ENCODE results near the gene ABRAXAS1. TPM values are rescaled to one million over a fixed set of nuclear protein-coding genes. Genes with fewer than 3 reads are reported as not detected.

Gene ABRAXAS1
- total RNA-seq, 1 experiment from 2014 or later = 24.7 TPM

GRCh38 chr4:83527671-83528070 is 42.8 kb upstream of the ABRAXAS1 start:
- H3K36me3 Mint-ChIP-seq (ENCODE audit: insufficient read depth in 1 of 3, low read depth in 3 of 3) = peaks cover 0 to 4% (median 2%) of the 10 kb centered on the region in 3 experiments; a peak in 1 of 7 replicates
- WGBS (ENCODE audit: extremely low coverage, insufficient read length, low lambda C conversion rate) = no CpG with 5 or more reads among the region's 2 CpGs

More at GRCh38 chr4:83527671-83528070, 42.8 kb upstream of the ABRAXAS1 start:
- Histone ChIP-seq H3K14ac (ENCODE audit: insufficient read depth, low read length) (no peak overlapping the region), H3K23ac (ENCODE audit: insufficient read length, low read depth, low read length) (no peak overlapping the region), H3K27ac (ENCODE audit: insufficient read length, low read depth, low read length) (no peak overlapping the region), H3K4me1 (ENCODE audit: insufficient read depth, low read length) (no peaks in the 10 kb centered on the region), H4K91ac (ENCODE audit: insufficient read length, low read depth, low read length) (no peak overlapping the region), H2BK120ac (ENCODE audit: low read depth, low read length, poor library complexity, severe bottlenecking) (no peak overlapping the region), H4K8ac (replicated peaks; ENCODE audit: insufficient read length, low read depth, low read length) (no peak overlapping the region), H4K20me1 (ENCODE audit: control insufficient read depth, insufficient read depth, insufficient read length) (no peaks in the 10 kb centered on the region), H3K9ac (ENCODE audit: extremely low read depth, insufficient read length, low read length) (no peak overlapping the region), H2BK5ac (ENCODE audit: insufficient read length, low read length) (no peak overlapping the region), H2BK12ac (ENCODE audit: insufficient read length, low read depth, low read length) (no peak overlapping the region), H3K27me3 (ENCODE audit: insufficient read depth, low read length) (no peaks in the 10 kb centered on the region), H3K23me2 (ENCODE audit: insufficient read length, low read depth, low read length, poor library complexity, severe bottlenecking) (no peaks in the 10 kb centered on the region), H3K18ac (ENCODE audit: insufficient read length, low read depth, low read length) (no peak overlapping the region), H3T11ph (ENCODE audit: low read length) (no peak overlapping the region), H2AFZ (ENCODE audit: low read length) (no peak overlapping the region), H2BK15ac (ENCODE audit: low read depth, low read length) (no peak overlapping the region), H3K4ac (ENCODE audit: low read depth, low read length) (no peak overlapping the region), H3K56ac (ENCODE audit: insufficient read length, low read depth, low read length) (no peak overlapping the region), H4K5ac (ENCODE audit: insufficient read length, low read depth, low read length) (no peak overlapping the region), H3K79me1 (ENCODE audit: insufficient read depth, low read depth, low read length, poor library complexity, severe bottlenecking) (no peaks in the 10 kb centered on the region), H2AK5ac (ENCODE audit: insufficient read length, low read length) (no peak overlapping the region), H3K4me2 (ENCODE audit: insufficient read depth, insufficient read length, low read length) (no peak overlapping the region), H2BK20ac (ENCODE audit: low read depth, low read length, poor library complexity, severe bottlenecking) (no peak overlapping the region), H3K9me3 (ENCODE audit: control insufficient read depth, low read depth, low read length) (no peaks in the 10 kb centered on the region), H3K79me2 (ENCODE audit: insufficient read depth, low read length) (no peaks in the 10 kb centered on the region)
- Mint-ChIP-seq H3K4me1 (no peaks in the 10 kb centered on the region), H3K27me3 (ENCODE audit: low read depth) (peaks cover 15% of the 10 kb centered on the region), H3K27ac (no peak overlapping the region), H3K9me3 (peaks cover 6 to 14% of the 10 kb centered on the region in 2 experiments; a peak in 4 of 5 replicates), H3K4me3 (no peak overlapping the region)
- TF ChIP-seq, protein P1, sequence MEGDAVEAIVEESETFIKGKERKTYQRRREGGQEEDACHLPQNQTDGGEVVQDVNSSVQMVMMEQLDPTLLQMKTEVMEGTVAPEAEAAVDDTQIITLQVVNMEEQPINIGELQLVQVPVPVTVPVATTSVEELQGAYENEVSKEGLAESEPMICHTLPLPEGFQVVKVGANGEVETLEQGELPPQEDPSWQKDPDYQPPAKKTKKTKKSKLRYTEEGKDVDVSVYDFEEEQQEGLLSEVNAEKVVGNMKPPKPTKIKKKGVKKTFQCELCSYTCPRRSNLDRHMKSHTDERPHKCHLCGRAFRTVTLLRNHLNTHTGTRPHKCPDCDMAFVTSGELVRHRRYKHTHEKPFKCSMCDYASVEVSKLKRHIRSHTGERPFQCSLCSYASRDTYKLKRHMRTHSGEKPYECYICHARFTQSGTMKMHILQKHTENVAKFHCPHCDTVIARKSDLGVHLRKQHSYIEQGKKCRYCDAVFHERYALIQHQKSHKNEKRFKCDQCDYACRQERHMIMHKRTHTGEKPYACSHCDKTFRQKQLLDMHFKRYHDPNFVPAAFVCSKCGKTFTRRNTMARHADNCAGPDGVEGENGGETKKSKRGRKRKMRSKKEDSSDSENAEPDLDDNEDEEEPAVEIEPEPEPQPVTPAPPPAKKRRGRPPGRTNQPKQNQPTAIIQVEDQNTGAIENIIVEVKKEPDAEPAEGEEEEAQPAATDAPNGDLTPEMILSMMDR (conservative IDR thresholded peaks at IDR 0.05) = no peak
- no peak for DNase-seq
